Right lobe of liver (tissue), 6 donors: Measurements from ENCODE around the gene SEZ6. TPM values are rescaled to one million over a fixed set of nuclear protein-coding genes. Genes with fewer than 3 reads are reported as not detected.

Experiments used
- ATAC-seq, 4 donors: fragments of 200-7000 bp; cut with Tn5 transposase; one replicate each; pipeline ENCODE4 v1.9.1; 2020; ENCODE audit warnings: mild to moderate bottlenecking in 4 of 4, moderate library complexity in 4 of 4
- DNase-seq, 3 donors: peaks; one replicate each; pipeline ENCODE4 v3.0.0-alpha.2; 2020
- H3K27ac ChIP-seq, 3 donors: fragments of 200-600 bp; one replicate each; pipeline ENCODE4 v1.8.0; 2022
- H3K27me3 ChIP-seq, 2 donors: fragments of 200-600 bp; one replicate each; pipeline ENCODE4 v1.8.0; 2022
- H3K36me3 ChIP-seq, 4 donors: fragments of 200-600 bp; sonication (generic) in 1 of 4; one replicate each; pipeline versions ENCODE4 v1.5.1 to v1.8.0; 2017 to 2022; ENCODE audit warnings: control low read depth in 1 of 4
- H3K4me1 ChIP-seq, 4 donors: fragments of 200-600 bp; sonication (generic) in 1 of 4; one replicate each; pipeline versions ENCODE4 v1.5.1 to v1.8.0; 2017 to 2022; ENCODE audit warnings: control low read depth in 1 of 4
- H3K4me3 ChIP-seq, 3 donors: fragments of 200-600 bp; one replicate each; pipeline ENCODE4 v1.8.0; 2022
- H3K9me3 ChIP-seq, 4 donors: fragments of 200-600 bp; sonication (generic) in 1 of 4; one replicate each; pipeline versions ENCODE4 v1.5.1 to v1.8.0; 2017 to 2022; ENCODE audit warnings: control low read depth in 1 of 4
- POLR2A ChIP-seq: fragments of 450-650 bp; IDR thresholded peaks from one replicate; pipeline ENCODE4 v1.6.1; 2017; ENCODE audit warnings: antibody characterized with exemption, mild to moderate bottlenecking
- WGBS: methylation state at CpG from one replicate; pipeline ENCODE4 v1.1.6; 2018; ENCODE audit warnings: low coverage, low lambda C conversion rate; ENCODE audit not compliant: insufficient coverage; ENCODE audit errors: missing lambda C conversion rate; 5-methylcytosine and 5-hydroxymethylcytosine counted together
- intact Hi-C, 2 donors: fragments of 100-400 bp; cut with DNase I; formaldehyde crosslinking; loops; one replicate each; pipeline versions ENCODE4 v1.11.2 to v1.14.1; 2022
- total RNA-seq, 6 experiments: library from RNA; depleted of rRNA in 2 of 6; stranded (reverse); fragments of >200 nt in 2 of 6; fragmentation: NEBNext Ultra II Directional in 3 of 6; extraction: Animal tissue kit (Norgen Biotek cat#: 25700) in 3 of 6; gene quantifications; one replicate each; pipeline versions ENCODE4 v1.1.0 to v1.2.4, GENCODE V29; 2016 to 2023
- TF ChIP-seq, protein P1 (sequence below), 4 donors: fragments of 200-600 bp in 3 of 4; fragments of 450-650 bp in 1 of 4; IDR thresholded peaks; one replicate each; pipeline versions ENCODE4 v1.5.1 to v1.8.0; 2016 to 2022; ENCODE audit warnings: antibody characterized with exemption in 4 of 4, mild to moderate bottlenecking in 2 of 4
- donor health status: DM: no; HTN: yes; CAD: no.
- donor health status: DM: no; HTN: no; CAD: no.
- donor health status: DM: no; HTN: no; CAD: no.
- donor health status: DM: no; HTN: yes; CAD: no.
- donor health status: DM: no; HTN: yes; CAD: no.

SEZ6 gene
- total RNA-seq, 6 experiments from 2014 or later: not detected

DNA sequence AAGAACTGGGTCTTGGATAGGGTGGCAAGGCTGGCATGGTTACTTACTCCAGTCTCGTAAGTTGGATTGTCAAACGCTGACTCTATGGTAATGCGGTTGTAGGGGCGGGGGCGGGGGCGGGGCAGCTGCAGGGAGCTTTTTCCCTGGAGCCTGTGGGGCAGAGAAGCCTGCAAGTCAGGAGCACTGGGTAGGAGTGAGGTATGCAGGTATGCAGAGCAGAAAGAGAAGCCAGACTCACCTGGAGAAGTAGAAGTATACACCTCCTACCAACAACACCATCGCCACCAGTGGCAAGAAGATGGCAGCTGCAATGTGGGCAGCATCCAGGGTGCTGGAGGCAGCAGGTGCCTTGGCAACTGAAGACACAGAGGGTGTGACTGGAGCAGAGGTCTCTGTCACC lies 49.7 kb downstream of the SEZ6 start:
- H3K4me3 ChIP-seq: no peak overlapping the region
- no peaks in the 10 kb centered on the region for H3K36me3 ChIP-seq
- 75% methylated on average over 6 of the region's 7 CpGs for WGBS
- H3K27me3 ChIP-seq: no peaks in the 10 kb centered on the region
- intact Hi-C loops: no loop called here
- no peak for TF ChIP-seq POLR2A
- TF ChIP-seq, protein P1, sequence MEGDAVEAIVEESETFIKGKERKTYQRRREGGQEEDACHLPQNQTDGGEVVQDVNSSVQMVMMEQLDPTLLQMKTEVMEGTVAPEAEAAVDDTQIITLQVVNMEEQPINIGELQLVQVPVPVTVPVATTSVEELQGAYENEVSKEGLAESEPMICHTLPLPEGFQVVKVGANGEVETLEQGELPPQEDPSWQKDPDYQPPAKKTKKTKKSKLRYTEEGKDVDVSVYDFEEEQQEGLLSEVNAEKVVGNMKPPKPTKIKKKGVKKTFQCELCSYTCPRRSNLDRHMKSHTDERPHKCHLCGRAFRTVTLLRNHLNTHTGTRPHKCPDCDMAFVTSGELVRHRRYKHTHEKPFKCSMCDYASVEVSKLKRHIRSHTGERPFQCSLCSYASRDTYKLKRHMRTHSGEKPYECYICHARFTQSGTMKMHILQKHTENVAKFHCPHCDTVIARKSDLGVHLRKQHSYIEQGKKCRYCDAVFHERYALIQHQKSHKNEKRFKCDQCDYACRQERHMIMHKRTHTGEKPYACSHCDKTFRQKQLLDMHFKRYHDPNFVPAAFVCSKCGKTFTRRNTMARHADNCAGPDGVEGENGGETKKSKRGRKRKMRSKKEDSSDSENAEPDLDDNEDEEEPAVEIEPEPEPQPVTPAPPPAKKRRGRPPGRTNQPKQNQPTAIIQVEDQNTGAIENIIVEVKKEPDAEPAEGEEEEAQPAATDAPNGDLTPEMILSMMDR (IDR thresholded peaks at IDR 0.05): no peak
- H3K4me1 ChIP-seq: peaks cover 0 to 9% (median 0%) of the 10 kb centered on the region in 4 donors
- H3K9me3 ChIP-seq: no peaks in the 10 kb centered on the region
- no peak overlapping the region for H3K27ac ChIP-seq
- DNase-seq: no peak
- ATAC-seq: no peak

DNA sequence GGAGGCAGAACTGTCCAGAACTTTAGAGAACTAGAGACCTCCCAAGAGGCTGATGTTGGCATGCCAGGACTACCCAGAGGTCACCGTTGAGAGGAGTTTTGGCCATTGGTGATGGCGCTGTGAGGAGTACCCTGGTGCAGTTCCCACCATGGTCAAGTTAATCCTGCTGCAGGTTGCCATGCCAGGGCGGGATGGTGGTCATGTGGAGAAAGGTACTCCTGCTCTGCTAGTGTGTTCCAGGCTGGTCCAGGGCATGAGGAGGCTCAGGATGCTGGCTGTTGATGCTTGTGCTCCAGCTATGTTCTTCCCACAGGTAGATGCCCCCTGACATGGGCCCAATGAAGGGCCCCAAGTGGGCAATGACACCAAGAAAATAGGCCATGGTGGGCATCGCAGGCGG lies 50.4 kb downstream of the SEZ6 start:
- H3K36me3 ChIP-seq: no peaks in the 10 kb centered on the region
- no peak for DNase-seq

DNA sequence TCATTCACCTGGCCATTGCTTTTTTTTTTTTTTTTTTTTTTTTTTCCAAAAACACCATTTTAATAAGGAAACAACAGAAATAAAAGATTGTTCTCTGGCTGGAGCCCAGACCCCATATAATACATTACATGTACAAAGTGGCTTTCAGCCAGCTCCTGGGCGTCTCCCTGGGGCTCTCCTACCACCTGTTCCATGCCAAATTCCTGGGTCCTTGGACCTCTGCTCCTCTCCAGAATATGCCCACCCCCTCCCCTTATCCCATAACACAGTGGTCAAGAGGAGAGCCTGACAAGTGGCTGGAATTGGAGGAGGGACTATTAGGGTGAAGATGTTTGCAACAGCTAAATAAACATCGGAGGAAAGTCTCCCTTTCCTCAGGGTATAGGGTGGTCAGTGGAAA lies 50.9 kb downstream of the SEZ6 start:
- H3K36me3 ChIP-seq: no peaks in the 10 kb centered on the region
- peaks cover 0 to 9% (median 0%) of the 10 kb centered on the region in 4 donors for H3K4me1 ChIP-seq
- no peaks in the 10 kb centered on the region for H3K27me3 ChIP-seq
- no peak overlapping the region for H3K27ac ChIP-seq
- intact Hi-C loops: no loop called here
- H3K4me3 ChIP-seq: no peak overlapping the region
- 53% methylated on average over 2 of the region's 2 CpGs for WGBS
- ATAC-seq: no peak
- H3K9me3 ChIP-seq: no peaks in the 10 kb centered on the region
- TF ChIP-seq, protein P1 (IDR thresholded peaks at IDR 0.05): no peak
- no peak for TF ChIP-seq POLR2A
- no peak for DNase-seq

More for the DNA sequence above, 50.4 kb downstream of the SEZ6 start:
- no peak for ATAC-seq
- Histone ChIP-seq H3K4me1 (peaks cover 0 to 9% (median 0%) of the 10 kb centered on the region in 4 donors), H3K4me3 (no peak overlapping the region), H3K9me3 (no peaks in the 10 kb centered on the region), H3K27me3 (no peaks in the 10 kb centered on the region), H3K27ac (no peak overlapping the region)
- 100% methylated on average over 1 of the region's 5 CpGs for WGBS
- TF ChIP-seq POLR2A: no peak
- TF ChIP-seq, protein P1 (IDR thresholded peaks at IDR 0.05): no peak
- intact Hi-C loops: no loop called here

DNA sequence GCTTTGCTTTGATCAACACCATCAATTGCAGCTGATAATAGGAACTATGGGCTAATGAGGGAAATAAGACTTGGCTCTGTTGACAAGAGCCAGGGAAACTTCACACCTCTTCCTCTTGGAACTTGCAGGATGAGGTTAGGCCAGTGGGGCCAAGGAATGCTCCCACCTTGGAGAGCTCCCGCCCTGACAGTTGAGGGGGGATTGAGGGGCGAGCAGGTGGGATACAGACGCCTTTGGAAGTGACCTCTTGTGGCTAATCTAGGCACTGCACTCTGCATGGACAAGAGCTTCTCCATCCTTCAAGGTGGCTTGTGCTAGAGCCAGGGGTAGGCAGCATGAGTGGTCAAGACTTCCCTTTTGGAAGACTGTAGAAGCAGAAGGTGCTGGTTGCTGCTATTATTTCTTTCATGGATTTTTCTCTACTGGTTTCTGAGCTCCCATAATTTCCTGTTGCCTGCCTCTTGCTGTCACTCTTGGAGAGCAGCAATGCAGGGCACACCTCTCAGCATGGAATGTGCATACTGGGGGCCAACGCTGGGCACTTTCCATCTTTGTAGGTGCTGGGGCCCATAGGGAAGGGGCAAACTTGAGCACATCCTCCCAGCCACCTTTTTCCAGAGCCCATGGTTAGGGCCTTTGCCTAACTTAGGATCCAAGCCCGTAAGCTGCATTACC lies 52.3 kb downstream of the SEZ6 start:
- Histone ChIP-seq H3K4me1 (peaks cover 0 to 12% (median 2%) of the 10 kb centered on the region in 4 donors), H3K27ac (no peak overlapping the region), H3K4me3 (no peak overlapping the region), H3K9me3 (no peaks in the 10 kb centered on the region), H3K27me3 (no peaks in the 10 kb centered on the region), H3K36me3 (no peaks in the 10 kb centered on the region)
- intact Hi-C loops: no loop called here
- peak in 2 of 3 donors; percentile 32 to 64 for DNase-seq
- no peak for TF ChIP-seq POLR2A
- TF ChIP-seq, protein P1 (IDR thresholded peaks at IDR 0.05): peak; percentile 70 to 83 (median 80)
- ATAC-seq: no peak
- WGBS: 13% methylated on average over 4 of the region's 5 CpGs
